NCI-H1694 (cell line): ENCODE data around the gene ADGRL1.
A peak's percentile ranks its signal among the peaks of the same experiment; 100 is the strongest.
"Not testable (repeated sequence)": the region's sequence is repeated elsewhere in the genome, so short reads cannot be mapped to it uniquely, and the experiment has no call there.

Experiments used
- DNase-seq: peaks from one replicate; lab custom pipeline; 2025; lab: John Stamatoyannopoulos, UW

ADGRL1 gene

GRCh38 chr19:14205452-14206287 is at the start of gene ADGRL1:
ADGRL1 (minus strand) TSS chr19:14206169; CDS start chr19:14183602, 22,567 bp downstream.
- DNase-seq = not testable (repeated sequence)

- not testable (repeated sequence) for DNase-seq
Measured at GRCh38 chr19:14255316-14255715, 49.3 kb upstream of the ADGRL1 start.

- DNase-seq = peak; percentile 23
Measured at GRCh38 chr19:14253822-14254599, 48.0 kb upstream of the ADGRL1 start.

GRCh38 chr19:14252136-14252535 is 46.2 kb upstream of the ADGRL1 start:
- not testable (repeated sequence) for DNase-seq

GRCh38 chr19:14250870-14251269 is 44.9 kb upstream of the ADGRL1 start:
- DNase-seq = no peak

GRCh38 chr19:14250315-14250714 is 44.3 kb upstream of the ADGRL1 start:
- DNase-seq = not testable (repeated sequence)

GRCh38 chr19:14249891-14250290 is 43.9 kb upstream of the ADGRL1 start:
- not testable (repeated sequence) for DNase-seq

- DNase-seq = not testable (repeated sequence)
Measured at GRCh38 chr19:14249012-14249754, 43.2 kb upstream of the ADGRL1 start.

GRCh38 chr19:14248578-14249011 is 42.6 kb upstream of the ADGRL1 start:
- DNase-seq = peak; percentile 52

GRCh38 chr19:14247548-14248471 is 41.8 kb upstream of the ADGRL1 start:
- DNase-seq = not testable (repeated sequence)

GRCh38 chr19:14247205-14247547 is 41.2 kb upstream of the ADGRL1 start:
- not testable (repeated sequence) for DNase-seq

- not testable (repeated sequence) for DNase-seq
Measured at GRCh38 chr19:14244393-14244792, 38.4 kb upstream of the ADGRL1 start.

- DNase-seq = not testable (repeated sequence)
Measured at GRCh38 chr19:14243718-14244117, 37.7 kb upstream of the ADGRL1 start.

- DNase-seq = no peak
Measured at GRCh38 chr19:14237014-14237941, 31.3 kb upstream of the ADGRL1 start.

- DNase-seq = not testable (repeated sequence)
Measured at GRCh38 chr19:14232945-14233344, 27.0 kb upstream of the ADGRL1 start.

- not testable (repeated sequence) for DNase-seq
Measured at GRCh38 chr19:14228446-14229071, 22.6 kb upstream of the ADGRL1 start.

- not testable (repeated sequence) for DNase-seq
Measured at GRCh38 chr19:14226498-14226897, 20.5 kb upstream of the ADGRL1 start.

- no peak for DNase-seq
Measured at GRCh38 chr19:14222886-14223285, 16.9 kb upstream of the ADGRL1 start.

GRCh38 chr19:14221345-14221744 is 15.4 kb upstream of the ADGRL1 start:
- not testable (repeated sequence) for DNase-seq
